ENCODE results near the gene MYO3B.

DNA sequence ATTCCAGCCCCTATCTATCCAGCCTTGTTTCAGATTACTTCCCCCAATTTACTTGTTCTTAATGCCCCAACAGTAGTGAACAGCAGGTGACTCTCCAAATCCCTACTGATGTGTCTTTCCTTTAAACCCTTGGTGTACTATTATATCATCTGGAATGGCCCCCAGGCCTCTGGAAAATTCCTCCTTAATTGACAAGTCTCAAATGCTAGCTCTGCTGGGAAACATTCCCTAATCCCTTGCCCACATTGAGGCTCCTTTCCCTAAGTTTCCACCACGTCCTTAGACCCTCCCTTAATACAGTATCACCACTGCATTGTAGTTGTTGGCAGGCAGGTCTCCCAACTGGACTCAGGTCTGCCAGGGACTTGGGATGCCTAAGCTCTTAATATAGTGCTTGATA, 41.0 kb downstream of the MYO3B start:
- TF ChIP-seq POLR2AphosphoS5 (IDR thresholded peaks at IDR 0.05) (no peak), CTCF (IDR thresholded peaks at IDR 0.05) (no peak)
